ENCODE measurements around the gene KLHL10. TPM values are rescaled to one million over a fixed set of nuclear protein-coding genes. Genes with fewer than 3 reads are reported as not detected.
A peak's percentile ranks its signal among the peaks of the same experiment; 100 is the strongest.
"Not testable (repeated sequence)": the region's sequence is repeated elsewhere in the genome, so short reads cannot be mapped to it uniquely, and the experiment has no call there.

Gene KLHL10
- total RNA-seq, 1 donor from 2014 or later = not detected

DNA sequence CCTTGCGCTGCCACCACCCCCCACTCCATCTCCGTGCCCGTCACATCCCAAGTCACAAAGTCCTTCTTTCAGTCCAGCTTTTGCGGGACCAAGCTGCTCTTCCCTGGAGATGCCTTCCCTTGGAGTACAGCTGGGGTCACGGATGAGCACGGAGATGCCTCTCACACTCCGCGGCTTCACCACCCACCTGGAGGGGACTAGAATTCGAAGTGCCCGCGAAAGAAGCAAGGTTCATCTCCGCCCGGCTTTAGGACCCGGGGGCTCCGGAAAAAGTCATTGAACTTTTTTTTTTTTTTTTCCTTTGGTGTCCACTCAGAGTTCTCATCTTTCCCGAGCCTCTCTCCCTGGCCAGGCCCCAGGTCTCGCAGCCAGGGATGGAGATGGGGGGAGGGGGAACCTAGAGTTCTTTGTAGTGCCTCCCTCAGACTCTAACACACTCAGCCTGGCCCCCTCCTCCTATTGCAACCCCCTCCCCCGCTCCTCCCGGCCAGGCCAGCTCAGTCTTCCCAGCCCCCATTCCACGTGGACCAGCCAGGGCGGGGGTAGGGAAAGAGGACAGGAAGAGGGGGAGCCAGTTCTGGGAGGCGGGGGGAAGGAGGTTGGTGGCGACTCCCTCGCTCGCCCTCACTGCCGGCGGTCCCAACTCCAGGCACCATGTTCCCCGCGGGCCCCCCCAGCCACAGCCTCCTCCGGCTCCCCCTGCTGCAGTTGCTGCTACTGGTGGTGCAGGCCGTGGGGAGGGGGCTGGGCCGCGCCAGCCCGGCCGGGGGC is 25.1 kb upstream of the KLHL10 start, which contains the start of gene FKBP10:
TSS of gene FKBP10 (plus strand) at position 624 of the 771 bp plus-strand sequence. CDS start at position 655, 31 bp downstream.
- intact Hi-C loops (cut with DNase I) = no loop called here
- DNase-seq (ENCODE audit: low spot score) (peak; percentile 85), ATAC-seq (peak; percentile 84)

DNA sequence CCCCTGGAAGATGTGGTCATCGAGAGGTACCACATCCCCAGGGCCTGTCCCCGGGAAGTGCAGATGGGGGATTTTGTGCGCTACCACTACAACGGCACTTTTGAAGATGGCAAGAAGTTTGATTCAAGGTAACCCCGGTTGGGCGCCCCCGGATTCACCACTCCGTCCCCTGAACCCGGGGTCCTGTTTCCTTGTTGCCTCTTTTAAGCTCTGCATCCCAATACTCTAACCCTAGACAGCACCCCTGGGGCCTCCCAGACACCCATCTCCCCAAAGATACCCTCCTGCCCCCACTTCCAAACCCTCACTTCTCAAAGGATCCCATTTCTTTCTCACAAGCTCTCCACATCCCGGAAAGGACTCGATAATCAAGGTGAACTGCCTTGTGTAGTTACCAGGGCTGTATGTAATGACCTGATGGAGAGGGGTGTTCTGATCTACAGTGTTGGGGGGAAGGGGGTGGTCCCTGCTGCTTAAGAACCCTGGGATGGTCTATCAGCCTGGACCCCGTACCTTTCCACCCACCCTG is 24.4 kb upstream of the KLHL10 start:
- DNase-seq (ENCODE audit: low spot score) (no peak), ATAC-seq (no peak)
- intact Hi-C loops (cut with DNase I) = no loop called here

DNA sequence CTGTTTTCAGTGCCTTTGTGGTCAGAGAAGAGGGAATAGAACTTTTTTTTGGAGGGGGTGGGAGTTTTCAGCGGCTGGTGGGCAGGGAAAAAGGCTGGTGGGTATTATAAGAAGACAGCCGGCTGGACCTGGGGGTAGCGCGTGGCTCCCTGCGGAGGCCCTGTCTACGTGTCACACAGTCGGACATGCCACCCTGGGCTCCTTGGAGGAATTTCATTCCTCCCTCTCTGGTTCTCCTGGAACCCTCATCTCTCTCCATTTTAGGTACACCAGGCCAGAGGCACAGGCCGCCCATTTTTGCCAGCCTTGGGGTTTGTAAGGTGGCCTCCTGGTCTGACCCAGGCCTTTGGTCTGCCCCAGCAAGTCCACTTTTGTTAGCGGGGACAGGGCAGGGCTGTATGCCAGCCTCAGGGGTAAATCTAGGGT is 23.9 kb upstream of the KLHL10 start:
- intact Hi-C loops (cut with DNase I) = no loop called here
- DNase-seq (ENCODE audit: low spot score) (no peak), ATAC-seq (no peak)

DNA sequence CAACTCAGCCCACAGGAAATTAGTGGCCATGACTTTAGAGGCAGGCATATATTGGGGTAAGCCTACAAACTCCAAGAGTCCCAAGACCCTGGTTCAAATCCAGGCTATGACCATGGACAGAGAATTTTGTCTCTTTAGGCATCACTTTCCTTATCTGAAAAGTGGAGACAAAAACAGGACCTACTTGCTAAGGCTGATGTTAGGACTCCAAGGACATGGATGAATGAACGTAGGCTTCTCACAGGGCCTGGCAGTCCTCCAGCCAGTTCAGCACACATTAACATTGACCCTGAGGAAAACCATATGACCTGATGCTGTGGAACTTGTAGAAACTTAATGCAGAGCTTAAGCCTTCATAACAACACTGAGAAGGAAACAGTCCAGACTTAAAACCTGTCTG is 23.4 kb upstream of the KLHL10 start:
- intact Hi-C loops (cut with DNase I) = no loop called here
- DNase-seq (ENCODE audit: low spot score) = no peak
- ATAC-seq = no peak

DNA sequence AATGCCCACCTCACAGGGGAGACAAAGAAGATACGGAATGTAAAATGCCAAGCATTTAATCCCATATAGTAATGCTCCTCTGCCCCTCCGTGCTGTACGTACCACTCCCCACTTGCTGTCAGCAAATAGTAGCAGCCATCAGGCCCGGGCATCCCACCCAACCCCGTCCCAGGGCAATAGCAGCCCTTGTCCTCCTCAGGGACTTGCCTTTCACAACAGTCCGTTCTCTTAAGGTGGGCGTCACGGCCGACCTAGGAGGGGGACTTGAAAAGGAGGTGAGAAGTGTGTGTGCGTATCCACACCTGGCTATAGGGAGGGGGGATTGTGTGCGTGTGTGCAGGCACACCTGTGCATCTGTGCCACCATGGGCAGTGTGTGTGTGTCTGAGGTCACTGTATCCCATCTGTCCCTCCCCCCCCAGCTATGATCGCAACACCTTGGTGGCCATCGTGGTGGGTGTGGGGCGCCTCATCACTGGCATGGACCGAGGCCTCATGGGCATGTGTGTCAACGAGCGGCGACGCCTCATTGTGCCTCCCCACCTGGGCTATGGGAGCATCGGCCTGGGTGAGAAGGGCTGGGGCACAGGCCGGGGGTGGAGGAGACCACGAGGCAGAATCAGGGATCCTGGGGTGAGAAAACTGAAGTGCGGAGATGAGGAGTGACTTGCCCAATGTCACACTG is 20.8 kb upstream of the KLHL10 start:
- DNase-seq (ENCODE audit: low spot score) (no peak), ATAC-seq (no peak)
- intact Hi-C loops (cut with DNase I) = no loop called here

DNA sequence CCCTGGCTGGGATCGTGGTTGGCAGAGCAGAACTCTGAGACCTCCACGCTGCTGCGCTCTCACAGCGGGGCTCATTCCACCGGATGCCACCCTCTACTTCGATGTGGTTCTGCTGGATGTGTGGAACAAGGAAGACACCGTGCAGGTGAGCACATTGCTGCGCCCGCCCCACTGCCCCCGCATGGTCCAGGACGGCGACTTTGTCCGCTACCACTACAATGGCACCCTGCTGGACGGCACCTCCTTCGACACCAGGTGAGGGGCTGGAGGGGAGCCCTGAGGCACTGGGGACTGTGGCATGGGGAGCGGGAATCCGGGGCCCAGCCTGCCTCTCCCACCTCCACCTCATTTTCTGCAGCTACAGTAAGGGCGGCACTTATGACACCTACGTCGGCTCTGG is 19.6 kb upstream of the KLHL10 start:
- DNase-seq (ENCODE audit: low spot score) (no peak), ATAC-seq (no peak)
- intact Hi-C loops (cut with DNase I) = no loop called here

DNA sequence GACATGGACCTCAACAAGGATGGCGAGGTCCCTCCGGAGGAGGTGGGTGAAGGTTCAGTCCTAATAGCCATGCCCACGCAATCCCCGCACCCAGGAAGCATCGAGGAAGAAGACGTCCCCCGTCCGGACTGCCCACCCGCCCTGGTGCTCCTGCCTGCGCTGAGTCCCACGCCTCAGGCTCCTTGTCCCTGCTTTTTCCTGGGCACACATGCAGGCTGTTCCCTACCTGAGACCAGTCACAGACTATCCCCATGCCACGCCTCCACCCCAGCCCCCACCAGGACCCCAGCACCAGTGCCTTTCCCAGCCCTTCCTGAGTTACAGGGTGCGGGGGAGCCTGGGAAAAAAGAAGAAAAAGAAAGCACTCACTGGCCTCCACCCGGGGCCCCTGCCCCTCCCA is 15.8 kb upstream of the KLHL10 start:
- ATAC-seq (no peak), DNase-seq (ENCODE audit: low spot score) (no peak)
- intact Hi-C loops (cut with DNase I) = no loop called here

DNA sequence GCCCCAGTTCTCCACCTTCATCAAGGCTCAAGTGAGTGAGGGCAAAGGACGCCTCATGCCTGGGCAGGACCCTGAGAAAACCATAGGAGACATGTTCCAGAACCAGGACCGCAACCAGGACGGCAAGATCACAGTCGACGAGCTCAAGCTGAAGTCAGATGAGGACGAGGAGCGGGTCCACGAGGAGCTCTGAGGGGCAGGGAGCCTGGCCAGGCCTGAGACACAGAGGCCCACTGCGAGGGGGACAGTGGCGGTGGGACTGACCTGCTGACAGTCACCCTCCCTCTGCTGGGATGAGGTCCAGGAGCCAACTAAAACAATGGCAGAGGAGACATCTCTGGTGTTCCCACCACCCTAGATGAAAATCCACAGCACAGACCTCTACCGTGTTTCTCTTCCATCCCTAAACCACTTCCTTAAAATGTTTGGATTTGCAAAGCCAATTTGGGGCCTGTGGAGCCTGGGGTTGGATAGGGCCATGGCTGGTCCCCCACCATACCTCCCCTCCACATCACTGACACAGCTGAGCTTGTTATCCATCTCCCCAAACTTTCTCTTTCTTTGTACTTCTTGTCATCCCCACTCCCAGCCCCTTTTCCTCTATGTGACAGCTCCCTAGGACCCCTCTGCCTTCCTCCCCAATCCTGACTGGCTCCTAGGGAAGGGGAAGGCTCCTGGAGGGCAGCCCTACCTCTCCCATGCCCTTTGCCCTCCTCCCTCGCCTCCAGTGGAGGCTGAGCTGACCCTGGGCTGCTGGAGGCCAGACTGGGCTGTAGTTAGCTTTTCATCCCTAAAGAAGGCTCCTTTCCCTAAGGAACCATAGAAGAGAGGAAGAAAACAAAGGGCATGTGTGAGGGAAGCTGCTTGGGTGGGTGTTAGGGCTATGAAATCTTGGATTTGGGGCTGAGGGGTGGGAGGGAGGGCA is 15.1 kb upstream of the KLHL10 start:
- intact Hi-C loops (cut with DNase I) = no loop called here
- DNase-seq (ENCODE audit: low spot score) (no peak), ATAC-seq (no peak)

DNA sequence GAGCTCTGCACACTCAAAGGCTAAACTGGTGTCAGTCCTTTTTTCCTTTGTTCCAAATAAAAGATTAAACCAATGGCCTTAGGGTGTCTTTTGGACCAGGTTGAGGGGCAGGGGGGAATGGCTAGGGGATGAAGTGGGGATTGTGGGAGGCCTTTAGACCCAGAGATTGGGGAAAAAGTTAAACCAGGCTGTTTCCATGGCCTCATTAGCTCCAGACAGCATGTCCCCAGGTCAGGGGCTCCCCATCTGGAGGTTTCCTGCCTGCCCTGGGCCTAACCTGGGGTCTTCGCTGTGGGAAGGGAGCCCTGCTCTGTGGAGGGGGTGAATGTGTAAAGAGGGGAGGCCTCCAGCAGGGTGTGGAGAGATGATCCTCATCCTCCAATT is 14.5 kb upstream of the KLHL10 start:
- ATAC-seq (no peak), DNase-seq (ENCODE audit: low spot score) (no peak)
- intact Hi-C loops (cut with DNase I) = no loop called here

DNA sequence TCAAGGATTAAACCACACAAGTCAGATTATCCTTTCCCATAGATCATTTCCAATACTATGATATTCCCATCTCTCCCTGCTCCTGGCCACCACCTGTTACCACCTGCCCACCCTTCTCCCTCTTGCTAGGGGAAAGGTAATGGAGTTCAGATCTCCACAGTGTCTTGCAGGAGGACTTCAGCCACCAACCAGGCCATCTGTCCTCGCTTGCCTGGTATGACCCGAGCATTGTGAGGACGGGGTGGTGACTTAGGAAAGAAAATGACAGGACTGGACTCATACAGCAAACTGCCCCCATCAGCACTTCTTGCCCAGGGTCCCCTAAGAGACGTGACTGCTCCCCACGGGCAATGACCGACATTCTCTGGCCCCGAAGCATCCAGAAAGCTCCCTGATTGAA is 14.0 kb upstream of the KLHL10 start:
- ATAC-seq = no peak
- no peak for DNase-seq (ENCODE audit: low spot score)
- intact Hi-C loops (cut with DNase I) = no loop called here

DNA sequence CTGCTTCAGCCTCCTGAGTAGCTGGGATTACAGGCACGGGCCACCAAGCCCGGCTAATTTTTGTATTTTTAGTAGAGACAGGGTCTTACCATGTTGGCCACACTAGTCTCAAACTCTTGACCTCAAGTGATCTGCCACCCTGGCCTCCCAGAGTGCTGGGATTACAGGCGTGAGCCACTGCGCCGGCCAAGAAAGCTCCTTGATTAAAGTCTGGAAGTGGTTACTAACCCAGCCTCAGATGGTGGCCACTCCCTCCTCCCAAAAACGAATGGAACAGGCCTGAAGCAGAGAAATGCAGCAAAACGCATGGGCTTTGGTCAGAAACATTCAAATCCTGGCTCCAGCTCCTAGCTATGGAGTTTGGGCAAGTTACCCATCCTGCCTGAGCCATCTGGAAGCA is 13.5 kb upstream of the KLHL10 start:
- DNase-seq (ENCODE audit: low spot score) = no peak
- intact Hi-C loops (cut with DNase I) = no loop called here
- ATAC-seq = peak; percentile 54

DNA sequence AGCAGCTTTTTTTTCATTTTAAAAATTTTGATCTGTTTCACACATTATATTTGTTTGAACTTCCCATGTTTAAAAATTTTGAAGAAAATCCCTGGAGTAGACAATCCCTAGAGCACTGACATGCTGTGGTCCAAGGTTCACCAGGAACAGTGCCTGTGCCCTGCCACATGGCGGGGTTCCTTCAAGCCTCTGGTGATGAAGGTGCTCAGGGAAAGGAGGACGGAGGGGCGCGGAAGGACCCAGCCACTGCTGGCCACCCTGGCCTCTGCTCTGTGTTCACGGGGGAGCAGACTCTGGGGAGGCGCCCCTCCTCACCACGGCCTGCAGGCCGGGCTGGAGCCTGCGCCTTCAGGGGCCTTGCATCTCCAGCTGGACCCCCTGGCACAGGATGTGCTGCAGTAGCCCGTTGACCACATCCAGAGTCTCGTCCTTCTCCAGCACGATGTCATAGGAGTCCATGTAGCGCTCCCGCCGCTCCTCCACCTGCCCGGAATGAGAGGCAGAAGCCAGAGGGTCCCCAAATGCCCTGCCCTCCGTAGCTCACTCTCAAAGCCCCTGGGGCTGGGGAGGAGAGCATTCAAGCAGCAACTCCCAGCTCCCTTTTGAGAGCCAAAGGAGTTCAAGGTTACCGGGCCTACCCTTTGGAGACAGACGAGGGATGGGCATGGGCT is 12.3 kb upstream of the KLHL10 start:
- intact Hi-C loops (cut with DNase I) = no loop called here
- DNase-seq (ENCODE audit: low spot score) = no peak
- no peak for ATAC-seq

DNA sequence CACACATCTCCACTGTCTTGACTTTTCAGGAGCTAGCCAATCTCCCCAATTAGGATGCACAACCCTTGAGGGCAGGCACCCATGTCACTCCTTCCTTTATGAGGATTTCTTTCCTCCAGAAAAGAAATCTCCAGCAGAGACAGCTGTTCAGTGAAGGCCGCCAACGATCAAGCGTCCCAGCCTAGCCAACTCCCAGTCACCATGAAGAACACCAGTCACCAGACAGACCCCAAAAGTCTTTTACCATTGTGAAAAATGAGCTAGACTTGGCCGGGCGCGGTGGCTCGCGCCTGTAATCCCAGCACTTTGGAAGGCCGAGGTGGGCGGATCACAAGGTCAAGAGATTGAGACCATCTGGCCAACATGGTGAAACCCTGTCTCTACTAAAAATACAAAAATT is 7.7 kb upstream of the KLHL10 start:
- DNase-seq (ENCODE audit: low spot score); ATAC-seq; intact Hi-C loops (cut with DNase I): not testable (repeated sequence)

DNA sequence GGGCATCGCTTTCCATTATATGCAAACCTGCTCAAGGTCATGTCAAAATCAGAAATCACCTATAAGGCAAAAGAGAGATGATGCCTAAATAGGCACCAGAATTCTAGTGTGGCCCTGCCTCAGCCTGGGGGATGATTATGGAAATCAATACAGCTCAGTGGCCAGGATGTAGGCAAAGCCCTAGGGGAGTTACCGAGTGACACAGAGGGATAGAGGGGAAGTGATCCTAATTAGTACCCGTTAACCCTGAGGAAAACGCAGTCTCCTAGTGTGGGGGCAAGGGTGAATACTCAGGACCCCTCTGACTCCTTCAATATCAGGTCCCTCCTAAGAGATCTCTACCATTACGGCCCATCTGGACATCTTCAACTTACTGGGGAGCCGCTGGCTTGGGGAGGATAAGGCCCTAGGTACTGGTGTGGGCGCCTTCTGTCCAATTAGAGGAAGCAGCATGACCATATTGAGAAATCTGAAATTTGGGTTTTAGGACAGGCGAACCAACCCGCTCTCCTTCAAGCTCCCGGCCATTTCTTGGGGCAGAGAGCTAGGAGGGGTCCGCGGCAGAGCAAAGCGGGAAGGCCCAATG is 2.3 kb upstream of the KLHL10 start:
- DNase-seq (ENCODE audit: low spot score) = no peak
- intact Hi-C loops (cut with DNase I) = no loop called here
- peak; percentile 68 for ATAC-seq

DNA sequence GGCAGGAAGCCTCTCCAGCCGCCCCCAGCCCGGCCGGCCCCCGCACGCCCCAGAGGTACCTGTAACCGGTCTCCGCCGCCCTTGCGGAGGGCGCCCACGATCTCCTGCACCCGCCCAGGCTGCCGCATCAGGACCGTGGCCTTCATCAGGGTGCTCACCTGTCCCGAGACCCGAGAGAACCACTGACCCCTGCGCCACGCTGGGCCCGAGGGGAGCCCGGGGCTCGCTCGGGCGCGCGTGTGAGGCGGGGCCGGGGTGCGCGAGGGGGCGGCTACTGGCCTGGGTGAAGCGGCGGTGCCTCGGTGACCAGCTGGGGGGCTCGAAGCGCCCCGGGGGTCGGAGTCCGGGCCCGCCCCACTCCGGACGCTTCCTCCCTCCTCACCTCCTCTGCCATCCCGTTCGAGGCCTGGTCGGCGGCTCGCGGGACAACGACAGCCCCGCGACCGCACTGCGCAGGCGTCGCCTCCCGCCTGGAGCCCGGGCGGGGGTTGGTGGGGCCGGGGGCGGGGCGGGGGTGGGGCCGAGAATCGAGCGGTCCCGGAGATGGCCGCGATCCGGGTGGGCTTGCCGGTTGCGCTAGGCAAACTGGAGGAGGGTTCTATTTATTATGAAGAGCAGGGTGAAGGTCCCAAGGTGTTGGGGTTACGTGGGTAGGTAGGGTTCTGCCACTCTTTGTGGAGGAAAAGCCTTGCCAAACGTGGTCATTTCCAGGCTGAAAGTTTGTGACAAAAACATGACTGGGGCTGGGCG is 1.6 kb upstream of the KLHL10 start, which contains the start of gene NT5C3B:
TSS of gene NT5C3B (minus strand) at position 433 of the 750 bp plus-strand sequence. CDS start at position 394, 39 bp downstream.
- intact Hi-C loops (cut with DNase I) = no loop called here
- DNase-seq (ENCODE audit: low spot score) (peak; percentile 71), ATAC-seq (peak; percentile 90)

DNA sequence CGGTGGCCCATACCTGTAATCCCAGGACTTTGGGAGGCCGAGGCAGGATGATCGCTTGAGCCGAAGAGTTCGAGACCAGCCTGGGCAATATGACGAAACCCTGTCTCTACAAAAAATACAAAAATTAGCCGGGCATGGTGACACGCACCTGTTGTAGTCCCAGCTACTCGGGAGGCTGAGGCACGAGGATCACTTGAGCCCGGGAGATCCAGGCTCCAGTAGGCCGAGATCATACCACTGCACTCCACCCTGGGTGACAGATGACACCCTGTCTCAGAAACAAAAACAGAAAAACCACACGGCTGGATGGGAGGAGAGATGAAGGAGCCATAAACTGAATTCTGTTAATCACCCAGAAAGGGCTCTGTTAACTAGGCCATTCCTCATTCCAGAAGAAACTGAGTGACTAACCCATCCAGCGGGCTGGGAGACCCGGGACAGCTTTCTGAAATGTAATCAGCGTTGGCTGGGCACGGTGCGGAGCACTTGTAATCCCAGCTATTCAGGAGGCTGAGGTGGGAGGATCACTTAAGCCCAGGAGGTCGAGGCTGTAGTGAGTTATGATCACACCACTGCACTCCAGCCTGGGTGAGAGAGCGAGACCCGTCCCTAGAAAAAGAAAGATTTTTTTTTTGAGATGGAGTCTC is 952 bp upstream of the KLHL10 start:
- intact Hi-C loops (cut with DNase I) = no loop called here
- DNase-seq (ENCODE audit: low spot score) (no peak), ATAC-seq (peak; percentile 21)

DNA sequence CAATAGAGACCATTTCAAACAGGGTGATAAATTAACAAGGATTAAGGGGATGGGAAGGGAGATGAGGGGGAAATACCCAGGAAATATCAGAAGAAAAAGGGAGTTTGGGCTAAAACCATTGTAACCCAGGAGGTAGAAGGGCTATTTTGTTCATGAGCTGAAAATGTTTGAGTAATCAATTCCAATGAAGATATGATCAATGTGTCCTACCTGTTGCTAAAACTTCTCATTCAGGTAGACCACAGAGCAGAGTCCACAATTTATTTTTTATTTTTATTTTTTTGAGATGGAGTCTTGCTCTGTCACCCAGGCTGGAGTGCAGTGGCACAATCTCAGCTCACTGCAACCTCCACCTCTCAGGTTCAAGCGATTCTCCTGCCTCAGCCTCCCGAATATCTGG is 1.8 kb downstream of the KLHL10 start:
- DNase-seq (ENCODE audit: low spot score); intact Hi-C loops (cut with DNase I); ATAC-seq: not testable (repeated sequence)

Data from sciatic nerve (tissue), 2 donors.